NCI-H187 (cell line): ENCODE data around the gene RIT2.
"Not testable (repeated sequence)": the region's sequence is repeated elsewhere in the genome, so short reads cannot be mapped to it uniquely, and the experiment has no call there.

ENCODE experiments used
- DNase-seq, 2 experiments: peaks; one replicate each; lab custom pipeline; 2025; lab: John Stamatoyannopoulos, UW

The RIT2 gene

DNA sequence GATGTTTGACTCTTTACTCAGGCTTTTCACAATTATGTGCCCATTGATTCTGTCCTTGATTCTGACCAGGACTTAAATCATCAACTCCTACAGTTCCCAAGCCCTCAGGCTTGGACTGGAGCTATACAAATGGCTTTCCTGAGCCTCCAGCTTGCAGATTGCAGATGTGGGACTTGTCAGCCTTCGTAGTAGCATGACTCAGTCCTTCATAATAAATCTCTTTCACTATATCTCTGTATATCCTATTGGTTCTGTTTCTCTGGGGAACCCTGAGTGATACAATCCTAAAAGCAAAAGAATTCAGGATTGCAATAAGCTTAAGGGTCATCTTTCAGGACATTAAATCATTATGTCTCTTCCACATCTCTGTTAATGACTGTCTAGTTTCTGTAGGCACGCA is 356.6 kb downstream of the RIT2 start:
- no peak for DNase-seq

- no peak for DNase-seq
Measured at GRCh38 chr18:42756214-42756613, 359.3 kb downstream of the RIT2 start.

DNA sequence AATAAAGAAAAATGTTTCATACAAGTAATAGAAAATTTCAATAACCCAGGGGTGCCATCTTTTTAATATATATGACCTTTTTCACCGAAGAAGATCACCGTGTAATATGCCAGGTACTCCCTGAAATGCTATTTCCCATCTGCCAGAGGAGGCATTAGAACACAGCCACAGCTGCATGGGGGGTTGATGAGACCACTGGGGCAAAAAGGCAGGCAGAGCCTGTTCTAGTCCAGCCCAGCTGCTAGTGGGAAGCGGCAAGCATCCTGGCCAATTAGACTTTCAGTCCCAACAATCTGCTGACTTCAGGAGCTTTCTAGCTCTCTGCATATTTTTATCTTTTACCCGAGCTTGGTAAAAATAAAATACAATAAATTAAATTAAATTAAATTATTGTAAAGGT is 362.6 kb downstream of the RIT2 start:
- no peak for DNase-seq

- DNase-seq, result no peak
Measured at GRCh38 chr18:42746794-42747193, 368.7 kb downstream of the RIT2 start.

- no peak for DNase-seq
Measured at GRCh38 chr18:42745931-42746330, 369.6 kb downstream of the RIT2 start.

GRCh38 chr18:42745171-42745570 is 370.3 kb downstream of the RIT2 start:
- no peak for DNase-seq

- no peak for DNase-seq
Measured at GRCh38 chr18:42743373-42744138, 371.9 kb downstream of the RIT2 start.

- DNase-seq, result no peak
Measured at GRCh38 chr18:42742969-42743368, 372.5 kb downstream of the RIT2 start.

DNA sequence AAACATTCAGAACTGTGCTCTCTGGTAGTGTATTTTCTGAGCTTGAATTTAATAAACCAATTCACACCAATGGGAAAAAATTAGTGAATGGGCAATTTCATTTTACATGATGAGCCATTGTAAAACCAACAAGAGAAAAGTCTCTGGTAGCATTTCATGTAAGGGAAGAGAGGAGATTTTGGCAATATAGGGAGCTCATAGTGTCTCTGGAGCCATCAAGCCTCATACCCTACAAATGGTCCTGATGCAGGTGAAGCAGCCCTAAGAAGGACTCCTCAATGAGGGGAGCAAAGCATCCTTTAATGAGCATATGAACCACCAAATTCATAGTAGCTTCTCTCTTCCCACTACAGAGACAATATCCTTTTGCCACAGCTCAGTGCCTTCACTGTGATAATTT is 373.0 kb downstream of the RIT2 start:
- no peak for DNase-seq

GRCh38 chr18:42741805-42742347 is 373.6 kb downstream of the RIT2 start:
- not testable (repeated sequence) for DNase-seq

GRCh38 chr18:42741299-42741698 is 374.2 kb downstream of the RIT2 start:
- DNase-seq, result not testable (repeated sequence)

- no peak for DNase-seq
Measured at GRCh38 chr18:42736074-42736473, 379.4 kb downstream of the RIT2 start.

- no peak for DNase-seq
Measured at GRCh38 chr18:42734520-42734919, 381.0 kb downstream of the RIT2 start.

- DNase-seq, result no peak
Measured at GRCh38 chr18:42730272-42730671, 385.2 kb downstream of the RIT2 start.

DNA sequence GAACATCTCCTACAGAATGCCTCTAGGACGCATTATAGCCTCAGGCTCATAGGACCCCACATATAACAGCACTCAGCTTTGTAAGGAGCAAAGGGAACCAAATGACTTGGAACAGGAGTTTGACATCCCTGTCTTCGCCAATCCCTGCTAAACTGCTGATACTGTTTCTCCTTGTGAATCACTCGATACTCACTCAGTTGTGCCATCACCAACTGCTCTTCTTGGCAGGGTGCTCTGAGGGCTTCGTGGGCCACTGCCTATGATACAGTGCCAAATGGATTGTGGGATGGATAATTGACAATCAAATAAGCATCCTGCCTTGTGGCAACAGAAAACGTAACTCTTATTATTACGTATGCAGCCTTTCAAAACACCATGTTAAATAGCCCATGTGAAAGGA is 396.3 kb downstream of the RIT2 start:
- no peak for DNase-seq

DNA sequence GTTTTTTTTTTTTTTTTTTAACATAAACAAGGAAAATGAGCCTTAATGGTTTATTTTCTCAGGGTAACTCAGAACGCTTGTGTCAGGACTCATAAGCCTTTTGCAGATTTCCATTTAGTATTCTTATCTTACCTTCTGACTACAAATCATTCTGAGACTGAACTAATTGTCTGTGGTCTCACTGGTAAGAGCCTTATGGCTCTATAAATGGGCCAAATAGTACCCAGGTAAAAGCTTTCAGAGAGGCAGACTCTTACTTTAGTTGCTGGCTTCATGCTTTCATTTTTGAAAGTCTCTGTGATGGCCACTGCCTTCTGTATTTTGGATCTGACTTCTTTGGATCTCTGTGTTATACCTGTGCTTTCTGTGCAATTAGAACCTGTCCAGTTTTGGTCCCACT is 403.4 kb downstream of the RIT2 start:
- no peak for DNase-seq

DNA sequence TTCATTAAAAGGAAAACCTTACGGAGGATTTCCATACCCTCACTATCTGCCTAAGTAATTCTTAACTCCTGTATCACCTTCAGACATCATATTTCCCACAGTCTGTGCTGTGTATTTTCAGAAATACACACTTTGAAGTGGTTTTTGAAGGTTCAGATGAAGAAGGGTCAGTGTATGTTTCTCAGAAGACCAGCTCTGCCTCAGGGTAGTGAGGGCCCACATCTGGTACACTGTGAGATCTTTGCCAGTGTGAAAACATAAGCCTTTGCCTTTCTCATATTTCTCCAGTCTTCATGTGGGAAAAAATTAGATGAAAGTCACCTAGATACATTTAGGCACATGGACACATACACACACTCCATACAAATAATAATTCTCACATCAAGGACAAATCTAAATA is 408.4 kb downstream of the RIT2 start:
- no peak for DNase-seq

- DNase-seq, result peak; percentile 36 to 63
Measured at GRCh38 chr18:42706618-42707017, 408.9 kb downstream of the RIT2 start.

DNA sequence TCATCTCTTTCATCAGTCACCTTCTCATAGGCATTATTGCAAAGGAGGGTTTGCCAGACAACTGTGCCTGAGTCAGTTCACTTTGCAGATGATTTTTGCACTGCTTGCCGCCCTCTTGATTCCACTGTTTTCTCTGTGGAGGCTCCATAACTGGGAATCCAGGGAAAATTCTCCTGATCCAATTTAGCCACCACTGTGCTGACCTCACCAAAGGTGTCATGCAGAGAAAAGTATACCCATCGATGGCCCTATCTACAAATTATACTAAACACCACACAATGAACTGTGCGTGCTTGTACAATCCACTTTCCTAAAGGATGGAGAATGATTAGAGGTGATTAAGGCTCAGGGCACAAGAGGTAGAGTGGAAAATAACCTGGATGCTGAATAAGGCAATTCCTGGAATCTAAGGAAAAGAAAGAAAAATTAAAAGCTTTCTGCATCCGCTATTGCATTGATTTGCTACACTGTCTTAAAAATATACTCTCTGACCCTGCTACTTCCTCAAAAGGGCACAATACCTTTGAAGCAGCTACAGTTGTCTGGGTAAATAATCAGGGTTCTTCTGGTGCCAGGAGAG is 409.4 kb downstream of the RIT2 start:
- DNase-seq, result no peak
